OCI-LY3 (cell line): Measurements from ENCODE around the gene USP47.

ENCODE experiments used
- CTCF ChIP-seq: fragments of 200-600, 300-600 bp; sonication (generic); IDR thresholded peaks from 2 replicates; pipeline ENCODE4 v1.5.1; 2014; ENCODE audit warnings: antibody characterized with exemption, low read length, low read depth
- EZH2phosphoT487 ChIP-seq: fragments of 200-600 bp; shearing (Covaris generic); IDR thresholded peaks from 2 replicates; pipeline ENCODE4 v1.6.1; 2018; ENCODE audit warnings: antibody characterized with exemption, mixed run types, low read depth

GRCh38 chr11:11972730-11973341 lies 131.1 kb downstream of the USP47 start:
- TF ChIP-seq CTCF (no peak), EZH2phosphoT487 (no peak)
